Upper lobe of left lung (tissue), 6 donors: ENCODE data around the gene GSTO2. TPM values are rescaled to one million over a fixed set of nuclear protein-coding genes. Genes with fewer than 3 reads are reported as not detected.

Experiments used
- ATAC-seq, 2 donors: fragments of 200-7000 bp; cut with Tn5 transposase; one replicate each; pipeline ENCODE4 v1.9.1; 2022; ENCODE audit warnings: mild to moderate bottlenecking in 2 of 2, moderate library complexity in 2 of 2; ENCODE audit not compliant: low FRiP score in 2 of 2
- DNase-seq, 2 donors: peaks; one replicate each; pipeline ENCODE4 v3.0.0-alpha.2; 2019 to 2020
- H3K27ac ChIP-seq, 4 donors: fragments of 200-600 bp; sonication (generic); one replicate each; pipeline ENCODE4 v1.5.1; 2016 to 2019
- H3K27me3 ChIP-seq, 4 donors: fragments of 200-600 bp; sonication (generic); one replicate each; pipeline ENCODE4 v1.5.1; 2017 to 2019
- H3K36me3 ChIP-seq, 4 donors: fragments of 200-600 bp; sonication (generic); one replicate each; pipeline ENCODE4 v1.5.1; 2016 to 2019
- H3K4me1 ChIP-seq, 4 donors: fragments of 200-600 bp; sonication (generic); one replicate each; pipeline ENCODE4 v1.5.1; 2018 to 2019
- H3K4me3 ChIP-seq, 4 donors: fragments of 200-600 bp; sonication (generic); one replicate each; pipeline ENCODE4 v1.5.1; 2017 to 2019; ENCODE audit warnings: mild to moderate bottlenecking in 2 of 4, moderate library complexity in 1 of 4
- H3K9me3 ChIP-seq, 4 donors: fragments of 200-600 bp; sonication (generic); one replicate each; pipeline ENCODE4 v1.5.1; 2018 to 2019
- CTCF ChIP-seq, 6 experiments: fragments of 450-650 bp in 4 of 6; fragments of 200-600 bp in 2 of 6; sonication (generic) in 2 of 6; IDR thresholded peaks; one replicate each; pipeline ENCODE4 v1.5.1; 2016 to 2019; ENCODE audit warnings: antibody characterized with exemption in 6 of 6
- EP300 ChIP-seq, 4 donors: sonication (generic); formaldehyde crosslinking; IDR thresholded peaks; one replicate each; pipeline ENCODE4 v1.5.1; 2017; ENCODE audit warnings: antibody characterized with exemption in 4 of 4, control low read depth in 2 of 4
- POLR2A ChIP-seq, 4 donors: fragments of 450-650 bp; IDR thresholded peaks; one replicate each; pipeline ENCODE4 v1.5.1; 2016 to 2017; ENCODE audit warnings: antibody characterized with exemption in 4 of 4, mild to moderate bottlenecking in 2 of 4
- POLR2AphosphoS5 ChIP-seq, 2 donors: sonication (generic); formaldehyde crosslinking; IDR thresholded peaks; one replicate each; pipeline ENCODE4 v1.5.1; 2017; ENCODE audit warnings: antibody characterized with exemption in 2 of 2
- WGBS, 2 donors: methylation state at CpG; one replicate each; pipeline ENCODE4 v1.1.5; 2017 to 2018; 5-methylcytosine and 5-hydroxymethylcytosine counted together
- total RNA-seq, 6 donors: library from RNA; depleted of rRNA in 4 of 6; stranded (reverse); fragments of >200 nt in 4 of 6; gene quantifications; one replicate each; pipeline versions ENCODE4 v1.1.0 to v1.2.1, GENCODE V29; 2016 to 2021
- donor health status: DM: no; HTN: no; CAD: no; lungs with moderate emphysema.
- donor health status: DM: no; HTN: yes; CAD: no; lungs with severe emphysema.

The GSTO2 gene
- total RNA-seq, 6 donors from 2014 or later: 2.8 to 11.2 (median 7.8) TPM

DNA sequence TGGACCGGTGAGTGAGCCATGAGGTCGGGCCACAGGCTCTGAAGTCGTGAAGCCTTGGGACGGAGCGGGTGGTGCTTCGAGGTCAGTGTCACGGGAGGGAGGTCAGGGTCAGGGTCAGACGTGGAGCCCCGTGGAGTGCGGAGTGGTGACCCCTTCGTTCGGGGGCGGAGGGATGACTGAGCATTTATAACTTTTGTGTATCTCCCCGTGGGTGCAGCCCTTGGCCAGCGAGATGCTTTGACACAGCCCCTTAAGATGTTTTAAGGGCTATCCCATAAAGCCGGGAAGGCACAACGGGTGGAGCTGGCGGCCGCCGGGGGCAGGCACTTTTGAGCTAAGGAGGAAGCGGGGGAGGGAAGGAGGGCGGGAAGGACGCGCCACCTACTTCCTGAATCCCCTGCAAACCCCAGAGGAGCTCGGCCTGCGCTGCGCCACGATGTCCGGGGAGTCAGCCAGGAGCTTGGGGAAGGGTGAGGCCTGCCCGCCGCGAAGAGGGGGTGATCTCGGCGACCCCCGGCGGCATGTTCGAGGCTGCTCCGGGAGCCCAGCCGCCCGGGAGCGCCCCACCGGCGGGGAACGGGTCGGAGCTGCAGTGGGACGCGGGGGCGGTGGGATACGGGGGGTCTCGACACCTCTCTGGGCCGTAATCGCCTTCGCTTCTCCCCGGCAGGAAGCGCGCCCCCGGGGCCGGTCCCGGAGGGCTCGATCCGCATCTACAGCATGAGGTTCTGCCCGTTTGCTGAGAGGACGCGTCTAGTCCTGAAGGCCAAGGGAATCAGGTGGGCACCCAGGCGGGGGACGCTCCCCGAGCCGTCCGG is 14.3 kb upstream of the GSTO2 start, which contains the start of gene GSTO1:
Gene GSTO1, plus strand, starts transcription at position 400 of the 818 bp plus-strand sequence. Its CDS starts 37 bp downstream, at position 437.
- DNase-seq (peak; percentile 93), ATAC-seq (peak; percentile 91 to 96)
- peaks cover 39 to 47% (median 42%) of the 10 kb centered on the region in 4 donors for H3K4me1 ChIP-seq
- H3K36me3 ChIP-seq: peaks cover 11 to 25% (median 16%) of the 10 kb centered on the region in 4 donors
- TF ChIP-seq POLR2A (IDR thresholded peaks at IDR 0.05) (peak in 3 of 4 donors; percentile 83 to 95 (median 87)), CTCF (IDR thresholded peaks at IDR 0.05) (peak in 2 of 6 experiments; percentile 8 to 19), POLR2AphosphoS5 (IDR thresholded peaks at IDR 0.05) (peak; percentile 93 to 97), EP300 (IDR thresholded peaks at IDR 0.05) (peak in 1 of 4 donors; percentile 24)
- H3K9me3 ChIP-seq: no peaks in the 10 kb centered on the region
- peak within 1 kb of the TSS; percentile 87 to 96 (median 94) for H3K4me3 ChIP-seq
- H3K27me3 ChIP-seq: no peaks in the 10 kb centered on the region
- WGBS, 2 donors: 1% methylated on average over 20 to 42 of the region's 69 CpGs
- H3K27ac ChIP-seq: peak within 1 kb of the TSS; percentile 98 to 99 (median 99)

- Histone ChIP-seq H3K4me1 (peaks cover 47 to 54% (median 49%) of the 10 kb centered on the region in 4 donors), H3K27me3 (no peaks in the 10 kb centered on the region), H3K4me3 (peak overlapping the region; percentile 87 to 96 (median 94)), H3K36me3 (peaks cover 14 to 33% (median 20%) of the 10 kb centered on the region in 4 donors), H3K9me3 (no peaks in the 10 kb centered on the region), H3K27ac (peak overlapping the region; percentile 98 to 99 (median 99))
- ATAC-seq (peak; percentile 77 to 79), DNase-seq (no peak)
- 0% methylated on average over 9 to 12 of the region's 12 CpGs for WGBS, 2 donors
- TF ChIP-seq POLR2AphosphoS5 (IDR thresholded peaks at IDR 0.05): peak; percentile 78 to 89
- no peak for TF ChIP-seq CTCF (IDR thresholded peaks at IDR 0.05)
- peak in 1 of 4 donors; percentile 76 for TF ChIP-seq EP300 (IDR thresholded peaks at IDR 0.05)
- peak in 3 of 4 donors; percentile 62 to 89 (median 65) for TF ChIP-seq POLR2A (IDR thresholded peaks at IDR 0.05)
These were observed 13.5 kb upstream of the GSTO2 start for GRCh38 chr10:104255311-104255981.

DNA sequence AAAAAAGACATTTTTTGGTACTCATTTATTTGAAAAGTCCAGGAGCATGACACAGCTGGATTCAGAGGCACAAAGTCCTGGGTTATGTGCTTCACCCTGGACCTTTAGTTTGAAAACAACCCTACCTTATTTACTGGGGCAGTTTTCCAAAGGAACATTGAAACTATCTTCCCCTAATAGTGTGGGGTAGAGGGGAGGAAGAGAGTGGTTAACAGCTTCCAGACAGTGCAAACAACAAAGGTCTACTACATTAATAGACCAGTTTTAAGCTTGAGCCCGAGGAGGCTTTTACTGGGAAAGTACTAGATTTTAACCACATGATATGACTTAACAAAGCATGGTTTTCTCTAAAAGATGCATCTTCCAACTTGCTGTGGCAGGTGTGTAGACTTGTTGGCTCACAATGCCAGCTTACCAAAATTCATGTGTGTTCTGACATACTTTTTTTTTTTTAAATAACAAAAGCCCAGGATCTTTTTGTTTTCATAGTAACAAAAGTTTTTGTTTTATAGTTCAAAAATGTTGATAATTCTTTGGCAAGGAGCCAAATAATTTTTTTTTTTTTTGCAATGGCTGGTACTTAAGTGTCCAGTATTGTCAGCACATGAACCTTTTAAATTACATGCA is 12.5 kb upstream of the GSTO2 start:
- no peaks in the 10 kb centered on the region for H3K27me3 ChIP-seq
- H3K27ac ChIP-seq: peak overlapping the region; percentile 98 to 99 (median 99)
- DNase-seq (no peak), ATAC-seq (no peak)
- peaks cover 57 to 64% (median 59%) of the 10 kb centered on the region in 4 donors for H3K4me1 ChIP-seq
- 13 to 25% methylated on average over 1 of the region's 1 CpG for whole genome bisulfite sequencing, 2 donors
- peak overlapping the region in 3 of 4 donors; percentile 87 to 96 (median 94) for H3K4me3 ChIP-seq
- TF ChIP-seq EP300 (IDR thresholded peaks at IDR 0.05) (no peak), POLR2AphosphoS5 (IDR thresholded peaks at IDR 0.05) (no peak), CTCF (IDR thresholded peaks at IDR 0.05) (no peak), POLR2A (IDR thresholded peaks at IDR 0.05) (no peak)
- no peaks in the 10 kb centered on the region for H3K9me3 ChIP-seq
- H3K36me3 ChIP-seq: peaks cover 19 to 42% (median 26%) of the 10 kb centered on the region in 4 donors

GRCh38 chr10:104257235-104257634 is 11.7 kb upstream of the GSTO2 start:
- H3K27me3 ChIP-seq: no peaks in the 10 kb centered on the region
- no peak for ATAC-seq
- no peaks in the 10 kb centered on the region for H3K9me3 ChIP-seq
- peak overlapping the region in 2 of 4 donors; percentile 99 for H3K27ac ChIP-seq
- DNase-seq: no peak
- H3K36me3 ChIP-seq: peaks cover 25 to 50% (median 33%) of the 10 kb centered on the region in 4 donors
- H3K4me3 ChIP-seq: peak overlapping the region in 1 of 4 donors; percentile 96
- TF ChIP-seq CTCF (IDR thresholded peaks at IDR 0.05) (no peak), POLR2AphosphoS5 (IDR thresholded peaks at IDR 0.05) (no peak)
- 87 to 97% methylated on average over 5 of the region's 5 CpGs for WGBS, 2 donors
- H3K4me1 ChIP-seq: peaks cover 58 to 66% (median 64%) of the 10 kb centered on the region in 4 donors
